ENCODE data around the gene SERINC2. TPM values are rescaled to one million over a fixed set of nuclear protein-coding genes. Genes with fewer than 3 reads are reported as not detected.

Gene SERINC2
- total RNA-seq, 1 donor from 2014 or later, result 23.2 TPM

GRCh38 chr1:31373897-31374486 lies 39.0 kb upstream of the SERINC2 start:
- Histone ChIP-seq H3K4me3 (ENCODE audit: low read depth, low read length) (peak overlapping the region; percentile 32), H3K36me3 (ENCODE audit: control insufficient read depth, insufficient read depth, low read length) (no peaks in the 10 kb centered on the region), H3K27me3 (ENCODE audit: control insufficient read depth, insufficient read depth, low read length) (no peaks in the 10 kb centered on the region)
- no peak for DNase-seq (ENCODE audit: low read depth)
- no peak for FAIRE-seq
- no peak for TF ChIP-seq CTCF (IDR thresholded peaks at IDR 0.05; ENCODE audit: insufficient read depth, low read length, severe bottlenecking)

DNA sequence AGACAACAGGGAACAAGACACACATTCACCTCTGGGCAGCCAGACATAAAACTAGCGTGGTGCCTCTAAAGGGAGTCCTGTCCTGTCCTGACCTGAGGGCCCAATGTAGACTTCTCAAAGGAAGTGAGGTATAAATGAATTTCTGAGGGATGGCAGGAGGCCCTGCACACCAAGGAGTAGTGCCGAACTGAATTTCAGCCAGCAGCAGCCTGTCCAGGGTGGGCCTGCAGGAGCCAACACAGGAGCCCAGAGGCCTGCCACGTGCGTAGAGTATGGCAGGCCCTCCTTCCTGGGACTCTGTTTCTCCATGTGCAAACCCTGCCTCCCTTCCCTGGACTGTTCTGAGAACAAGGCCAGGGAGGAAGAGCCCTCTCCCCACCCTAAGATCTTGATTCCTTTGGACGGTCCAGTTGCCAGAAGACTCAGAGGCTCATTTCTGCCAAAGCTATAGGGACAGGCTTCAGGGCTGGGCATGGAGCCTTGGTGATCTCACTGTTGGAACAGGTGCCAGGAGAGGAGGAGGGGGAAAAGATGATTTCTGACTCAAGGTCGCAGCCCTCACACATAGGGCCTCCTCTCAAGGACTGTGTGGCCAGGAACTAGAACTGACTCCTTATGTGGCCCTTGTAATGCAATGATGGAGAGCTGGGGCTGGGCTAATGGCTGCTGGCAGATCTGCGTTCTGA lies 38.4 kb upstream of the SERINC2 start:
- Histone ChIP-seq H3K36me3 (ENCODE audit: control insufficient read depth, insufficient read depth, low read length) (no peaks in the 10 kb centered on the region), H3K4me3 (ENCODE audit: low read depth, low read length) (no peak overlapping the region), H3K27me3 (ENCODE audit: control insufficient read depth, insufficient read depth, low read length) (no peaks in the 10 kb centered on the region)
- no peak for FAIRE-seq
- DNase-seq (ENCODE audit: low read depth), result no peak
- no peak for TF ChIP-seq CTCF (IDR thresholded peaks at IDR 0.05; ENCODE audit: insufficient read depth, low read length, severe bottlenecking)

DNA sequence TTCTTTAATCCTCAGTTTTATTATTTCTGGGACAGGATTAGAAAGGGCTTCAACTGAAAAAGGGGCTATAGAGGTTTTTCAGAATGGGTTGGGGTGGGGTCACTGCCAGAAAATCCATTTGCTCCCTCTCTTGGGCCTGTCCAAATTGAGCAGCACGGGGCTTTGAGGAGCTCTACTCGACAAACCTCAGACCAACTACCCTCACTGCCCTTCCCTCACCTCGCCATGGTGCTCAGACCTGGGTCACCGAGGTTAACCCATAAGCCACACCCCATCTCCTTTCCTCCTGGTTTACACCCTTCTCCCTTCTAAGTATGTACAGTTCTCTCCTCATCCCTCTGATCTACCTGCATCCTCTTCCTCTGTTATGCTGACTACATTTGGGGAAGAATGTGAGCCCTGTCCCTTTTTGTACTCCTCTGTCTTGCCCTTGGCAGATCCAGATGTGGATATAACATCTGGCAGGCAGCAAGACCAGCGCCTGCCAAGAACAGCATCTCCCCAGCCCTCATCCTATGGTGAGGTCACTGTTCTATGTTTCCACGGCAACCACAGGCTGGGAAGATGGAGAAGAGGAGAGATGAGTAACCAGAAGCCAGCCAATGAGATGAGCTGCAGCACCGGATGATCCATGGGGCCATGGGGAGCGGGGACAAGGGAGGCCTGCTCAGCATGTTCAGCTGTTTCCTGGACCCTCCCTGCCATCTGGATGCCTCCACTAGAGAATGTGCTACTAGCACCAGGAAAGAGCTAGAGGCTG lies 36.5 kb upstream of the SERINC2 start:
- TF ChIP-seq CTCF (IDR thresholded peaks at IDR 0.05; ENCODE audit: insufficient read depth, low read length, severe bottlenecking), result no peak
- H3K36me3 ChIP-seq (ENCODE audit: control insufficient read depth, insufficient read depth, low read length), result no peaks in the 10 kb centered on the region
- DNase-seq (ENCODE audit: low read depth), result peak; percentile 59
- no peak overlapping the region for H3K4me3 ChIP-seq (ENCODE audit: low read depth, low read length)
- FAIRE-seq, result no peak
- no peaks in the 10 kb centered on the region for H3K27me3 ChIP-seq (ENCODE audit: control insufficient read depth, insufficient read depth, low read length)

- DNase-seq (ENCODE audit: low read depth), result no peak
- Histone ChIP-seq H3K4me3 (ENCODE audit: low read depth, low read length) (no peak overlapping the region), H3K27me3 (ENCODE audit: control insufficient read depth, insufficient read depth, low read length) (no peaks in the 10 kb centered on the region), H3K36me3 (ENCODE audit: control insufficient read depth, insufficient read depth, low read length) (no peaks in the 10 kb centered on the region)
- no peak for FAIRE-seq
- TF ChIP-seq CTCF (IDR thresholded peaks at IDR 0.05; ENCODE audit: insufficient read depth, low read length, severe bottlenecking), result no peak
These were observed 35.6 kb upstream of the SERINC2 start for GRCh38 chr1:31377364-31377863.

GRCh38 chr1:31378001-31378400 lies 35.0 kb upstream of the SERINC2 start:
- no peak for TF ChIP-seq CTCF (IDR thresholded peaks at IDR 0.05; ENCODE audit: insufficient read depth, low read length, severe bottlenecking)
- no peaks in the 10 kb centered on the region for H3K36me3 ChIP-seq (ENCODE audit: control insufficient read depth, insufficient read depth, low read length)
- H3K4me3 ChIP-seq (ENCODE audit: low read depth, low read length), result no peak overlapping the region
- FAIRE-seq (peak; percentile 7), DNase-seq (ENCODE audit: low read depth) (no peak)
- H3K27me3 ChIP-seq (ENCODE audit: control insufficient read depth, insufficient read depth, low read length), result no peaks in the 10 kb centered on the region

Measured in bronchial epithelial cell (primary cell).